H9 (cell line): ENCODE results near the gene ADGRG4. TPM values are rescaled to one million over a fixed set of nuclear protein-coding genes. Genes with fewer than 3 reads are reported as not detected.

ENCODE experiments used
- DNase-seq: peaks from one replicate; pipeline ENCODE4 v3.0.0-alpha.2; 2017
- H2AFZ ChIP-seq: one replicate; pipeline ENCODE4 v1.6.1; 2013; ENCODE audit warnings: mild to moderate bottlenecking, low read length, control low read depth, moderate library complexity
- H2AK5ac ChIP-seq: 2 replicates; pipeline ENCODE4 v1.6.1; 2013; ENCODE audit warnings: low read length, control low read depth, mixed read lengths; ENCODE audit not compliant: insufficient read length
- H2BK120ac ChIP-seq: one replicate; pipeline ENCODE4 v1.6.1; 2013; ENCODE audit warnings: low read depth, mild to moderate bottlenecking, low read length, control low read depth, inconsistent platforms; ENCODE audit not compliant: poor library complexity, severe bottlenecking
- H2BK12ac ChIP-seq: 2 replicates; pipeline ENCODE4 v1.6.1; 2013; ENCODE audit warnings: low read length, control low read depth, mixed read lengths, low read depth; ENCODE audit not compliant: insufficient read length
- H2BK15ac ChIP-seq: 2 replicates; pipeline ENCODE4 v1.6.1; 2013; ENCODE audit warnings: low read depth, low read length, control low read depth
- H2BK20ac ChIP-seq: one replicate; pipeline ENCODE4 v1.6.1; 2013; ENCODE audit warnings: low read depth, mild to moderate bottlenecking, low read length, control low read depth, inconsistent platforms; ENCODE audit not compliant: poor library complexity, severe bottlenecking
- H2BK5ac ChIP-seq: 2 replicates; pipeline ENCODE4 v1.6.1; 2013; ENCODE audit warnings: low read length, control low read depth, mixed read lengths; ENCODE audit not compliant: insufficient read length
- H3K14ac ChIP-seq: 2 replicates; pipeline ENCODE4 v1.6.1; 2013; ENCODE audit warnings: low read length, control low read depth; ENCODE audit not compliant: insufficient read depth
- H3K18ac ChIP-seq: 2 replicates; pipeline ENCODE4 v1.6.1; 2013; ENCODE audit warnings: low read depth, mild to moderate bottlenecking, mixed read lengths, low read length, control low read depth; ENCODE audit not compliant: insufficient read length
- H3K23ac ChIP-seq: 2 replicates; pipeline ENCODE4 v1.6.1; 2013; ENCODE audit warnings: low read length, control low read depth, mixed read lengths, low read depth; ENCODE audit not compliant: insufficient read length
- H3K23me2 ChIP-seq: 2 replicates; pipeline ENCODE4 v1.6.1; 2013; ENCODE audit warnings: low read depth, mild to moderate bottlenecking, mixed read lengths, low read length, control low read depth; ENCODE audit not compliant: insufficient read length, poor library complexity, severe bottlenecking
- H3K27ac ChIP-seq: 2 replicates; pipeline ENCODE4 v1.5.1; 2013; ENCODE audit warnings: low read length, control low read depth, mixed read lengths, low read depth; ENCODE audit not compliant: insufficient read length
- H3K27me3 ChIP-seq: 2 replicates; pipeline ENCODE4 v1.6.1; 2013; ENCODE audit warnings: low read length, control low read depth, inconsistent platforms; ENCODE audit not compliant: insufficient read depth
- H3K4ac ChIP-seq: 2 replicates; pipeline ENCODE4 v1.6.1; 2013; ENCODE audit warnings: low read depth, mild to moderate bottlenecking, control low read depth, inconsistent platforms, low read length, moderate library complexity
- H3K4me1 ChIP-seq: 2 replicates; pipeline ENCODE4 v1.6.1; 2013; ENCODE audit warnings: low read length, control low read depth, inconsistent platforms; ENCODE audit not compliant: insufficient read depth
- H3K4me2 ChIP-seq: 2 replicates; pipeline ENCODE4 v1.6.1; 2013; ENCODE audit warnings: low read length, control low read depth, mixed read lengths; ENCODE audit not compliant: insufficient read length, insufficient read depth
- H3K56ac ChIP-seq: 2 replicates; pipeline ENCODE4 v1.6.1; 2013; ENCODE audit warnings: low read depth, mild to moderate bottlenecking, mixed read lengths, low read length, control low read depth; ENCODE audit not compliant: insufficient read length
- H3K79me1 ChIP-seq: 2 replicates; pipeline ENCODE4 v1.6.1; 2013; ENCODE audit warnings: low read depth, mild to moderate bottlenecking, moderate library complexity, low read length, control low read depth, inconsistent platforms; ENCODE audit not compliant: insufficient read depth, poor library complexity, severe bottlenecking
- H3K79me2 ChIP-seq: 2 replicates; pipeline ENCODE4 v1.6.1; 2013; ENCODE audit warnings: low read length, control low read depth, inconsistent platforms; ENCODE audit not compliant: insufficient read depth
- H3K9ac ChIP-seq: 2 replicates; pipeline ENCODE4 v1.6.1; 2013; ENCODE audit warnings: low read length, control low read depth, mixed read lengths; ENCODE audit not compliant: insufficient read length; ENCODE audit errors: extremely low read depth
- H3K9me3 ChIP-seq: one replicate; pipeline ENCODE4 v1.6.1; 2013; ENCODE audit warnings: low read depth, low read length, inconsistent platforms; ENCODE audit not compliant: control insufficient read depth
- H3T11ph ChIP-seq: one replicate; pipeline ENCODE4 v1.6.1; 2013; ENCODE audit warnings: mild to moderate bottlenecking, low read length, control low read depth, inconsistent platforms
- H4K20me1 ChIP-seq: one replicate; pipeline ENCODE4 v1.6.1; 2013; ENCODE audit not compliant: control insufficient read depth, insufficient read length, insufficient read depth
- H4K5ac ChIP-seq: 2 replicates; pipeline ENCODE4 v1.6.1; 2013; ENCODE audit warnings: low read depth, mild to moderate bottlenecking, mixed read lengths, low read length, control low read depth; ENCODE audit not compliant: insufficient read length
- H4K8ac ChIP-seq: replicated peaks from 2 replicates; pipeline ENCODE4 v1.6.1; 2013; ENCODE audit warnings: low read length, control low read depth, mixed read lengths, low read depth; ENCODE audit not compliant: insufficient read length
- H4K91ac ChIP-seq: 2 replicates; pipeline ENCODE4 v1.6.1; 2013; ENCODE audit warnings: low read depth, mild to moderate bottlenecking, moderate library complexity, mixed read lengths, low read length, control low read depth; ENCODE audit not compliant: insufficient read length
- H3K27ac Mint-ChIP-seq, 3 experiments: 2 replicates in 2 of 3; 3 replicates in 1 of 3; pipeline ENCODE4 v1.8.0; 2020 to 2021; ENCODE audit warnings: mixed read lengths in 3 of 3, mild to moderate bottlenecking in 1 of 3, moderate library complexity in 1 of 3
- H3K27me3 Mint-ChIP-seq: 2 replicates; pipeline ENCODE4 v1.8.0; 2021; ENCODE audit warnings: low read depth, mild to moderate bottlenecking, moderate library complexity, mixed read lengths
- H3K36me3 Mint-ChIP-seq, 3 experiments: 2 replicates in 2 of 3; 3 replicates in 1 of 3; pipeline ENCODE4 v1.8.0; 2020 to 2021; ENCODE audit warnings: low read depth in 3 of 3, mixed read lengths in 3 of 3; ENCODE audit not compliant: insufficient read depth in 1 of 3
- H3K4me1 Mint-ChIP-seq, 2 experiments: 2 replicates each; pipeline ENCODE4 v1.8.0; 2020; ENCODE audit warnings: mixed read lengths in 2 of 2
- H3K4me3 Mint-ChIP-seq, 2 experiments: 2 replicates in 1 of 2; 3 replicates in 1 of 2; pipeline ENCODE4 v1.8.0; 2020 to 2021; ENCODE audit warnings: mild to moderate bottlenecking in 2 of 2, mixed read lengths in 2 of 2, moderate library complexity in 1 of 2
- H3K9me3 Mint-ChIP-seq, 2 experiments: 2 replicates in 1 of 2; 3 replicates in 1 of 2; pipeline ENCODE4 v1.8.0; 2020; ENCODE audit warnings: mild to moderate bottlenecking in 2 of 2, mixed read lengths in 2 of 2, moderate library complexity in 1 of 2
- CTCF ChIP-seq: fragments of 200-600 bp; sonication (generic); conservative IDR thresholded peaks from 3 replicates; pipeline ENCODE4 v1.8.0; 2021; ENCODE audit warnings: antibody characterized with exemption, mild to moderate bottlenecking
- WGBS: extraction: QIAGEN DNeasy Blood & Tissue Kit; methylation state at CpG from one replicate; pipeline ENCODE4 v1.1.7; 2013; ENCODE audit warnings: missing lambda C conversion rate, low lambda C conversion rate, mixed read lengths; ENCODE audit not compliant: insufficient read length; ENCODE audit errors: extremely low coverage; 5-methylcytosine and 5-hydroxymethylcytosine counted together
- total RNA-seq: library from RNA; stranded (reverse); gene quantifications from 2 replicates; pipeline ENCODE4 v1.2.1, GENCODE V29; 2021

ADGRG4 gene
- total RNA-seq, 1 experiment from 2014 or later = not detected

DNA sequence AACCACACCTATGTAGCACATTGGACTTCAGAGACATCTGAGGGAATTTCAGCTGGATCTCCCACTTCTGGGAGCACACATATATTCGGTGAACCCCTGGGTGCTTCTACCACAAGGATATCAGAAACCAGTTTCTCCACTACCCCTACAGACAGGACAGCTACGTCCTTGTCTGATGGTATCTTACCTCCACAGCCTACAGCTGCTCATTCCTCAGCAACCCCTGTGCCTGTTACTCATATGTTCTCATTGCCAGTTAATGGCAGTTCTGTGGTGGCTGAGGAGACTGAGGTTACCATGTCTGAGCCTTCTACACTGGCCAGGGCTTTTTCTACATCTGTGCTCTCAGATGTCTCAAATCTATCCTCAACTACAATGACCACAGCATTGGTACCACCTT, 45.7 kb downstream of the ADGRG4 start:
- no peak for TF ChIP-seq CTCF
- Histone ChIP-seq H3K27me3 (no peaks in the 10 kb centered on the region), H3K27ac (no peak overlapping the region), H3K79me2 (no peaks in the 10 kb centered on the region), H3K18ac (no peak overlapping the region), H3K9ac (no peak overlapping the region), H3K4me1 (no peaks in the 10 kb centered on the region), H4K20me1 (no peaks in the 10 kb centered on the region), H3K56ac (no peak overlapping the region), H2BK20ac (no peak overlapping the region), H3T11ph (no peak overlapping the region), H3K23ac (no peak overlapping the region), H3K9me3 (peaks cover 58% of the 10 kb centered on the region), H2BK15ac (no peak overlapping the region), H2AK5ac (no peak overlapping the region), H3K23me2 (no peaks in the 10 kb centered on the region), H4K8ac (no peak overlapping the region), H4K91ac (no peak overlapping the region), H3K4ac (no peak overlapping the region), H2BK5ac (no peak overlapping the region), H2BK12ac (no peak overlapping the region), H3K14ac (no peak overlapping the region), H3K79me1 (no peaks in the 10 kb centered on the region), H2AFZ (no peak overlapping the region), H4K5ac (no peak overlapping the region), H3K4me2 (no peak overlapping the region), H2BK120ac (no peak overlapping the region)
- Mint-ChIP-seq H3K4me1 (no peaks in the 10 kb centered on the region), H3K27me3 (peaks cover 7% of the 10 kb centered on the region), H3K36me3 (peaks cover 0 to 2% (median 0%) of the 10 kb centered on the region in 3 experiments; a peak in 1 of 7 replicates), H3K4me3 (no peak overlapping the region), H3K9me3 (peaks cover 21 to 24% of the 10 kb centered on the region in 2 experiments), H3K27ac (no peak overlapping the region)
- WGBS = no CpG with 5 or more reads among the region's 2 CpGs
- DNase-seq = no peak
